WTC11 (cell line): ENCODE results near the gene BHLHE40.

Experiments used
- ATF3 ChIP-seq: sonication (generic); formaldehyde crosslinking; conservative IDR thresholded peaks from 2 replicates; pipeline ENCODE4 v1.8.1; 2022; ENCODE audit warnings: mild to moderate bottlenecking, missing genetic modification reagents
- E2F5 ChIP-seq: sonication (generic); formaldehyde crosslinking; IDR thresholded peaks from 2 replicates; pipeline ENCODE4 v1.8.1; 2022; ENCODE audit warnings: mild to moderate bottlenecking, moderate library complexity, missing genetic modification reagents
- FOXK1 ChIP-seq: sonication (generic); formaldehyde crosslinking; IDR thresholded peaks from 2 replicates; pipeline ENCODE4 v1.8.0; 2022; ENCODE audit warnings: mild to moderate bottlenecking, moderate library complexity, missing genetic modification reagents
- JUN ChIP-seq: sonication (generic); formaldehyde crosslinking; IDR thresholded peaks from 2 replicates; pipeline ENCODE4 v1.8.0; 2023; ENCODE audit warnings: mild to moderate bottlenecking, missing genetic modification reagents
- MLX ChIP-seq: sonication (generic); formaldehyde crosslinking; IDR thresholded peaks from 2 replicates; pipeline ENCODE4 v1.8.1; 2023; ENCODE audit warnings: mild to moderate bottlenecking, missing genetic modification reagents, moderate library complexity
- MXD4 ChIP-seq: fragments of 250-450 bp; sonication (Bioruptor Pico); IDR thresholded peaks from 2 replicates; pipeline ENCODE4 v1.8.0; 2021; ENCODE audit warnings: mild to moderate bottlenecking, moderate library complexity, borderline replicate concordance
- NR2C2 ChIP-seq: sonication (generic); formaldehyde crosslinking; IDR thresholded peaks from 2 replicates; pipeline ENCODE4 v1.8.0; 2022; ENCODE audit warnings: mild to moderate bottlenecking, missing genetic modification reagents
- SMAD3 ChIP-seq: sonication (generic); formaldehyde crosslinking; IDR thresholded peaks from 2 replicates; pipeline ENCODE4 v1.8.0; 2022; ENCODE audit warnings: missing genetic modification reagents, mild to moderate bottlenecking, borderline replicate concordance
- ZBTB21 ChIP-seq: sonication (generic); formaldehyde crosslinking; IDR thresholded peaks from 2 replicates; pipeline ENCODE4 v1.8.1; 2023; ENCODE audit warnings: mild to moderate bottlenecking, missing genetic modification reagents, borderline replicate concordance
- ZNF138 ChIP-seq: sonication (generic); formaldehyde crosslinking; conservative IDR thresholded peaks from 2 replicates; pipeline ENCODE4 v1.8.1; 2022; ENCODE audit warnings: mild to moderate bottlenecking, moderate library complexity, missing genetic modification reagents
- TF ChIP-seq, protein P1 (sequence below): fragments of 200-600 bp; IDR thresholded peaks from 2 replicates; pipeline ENCODE4 v1.8.0; 2022; ENCODE audit warnings: antibody characterized with exemption
- TF ChIP-seq, protein P2 (sequence below): fragments of 250-450 bp; sonication (Bioruptor Pico); IDR thresholded peaks from 2 replicates; pipeline ENCODE4 v2.1.2; 2022; ENCODE audit warnings: mild to moderate bottlenecking, moderate library complexity
- TF ChIP-seq, protein P3 (sequence below): sonication (generic); formaldehyde crosslinking; IDR thresholded peaks from 2 replicates; pipeline ENCODE4 v1.8.0; 2022; ENCODE audit warnings: mild to moderate bottlenecking, missing genetic modification reagents

- TF ChIP-seq, protein P1, sequence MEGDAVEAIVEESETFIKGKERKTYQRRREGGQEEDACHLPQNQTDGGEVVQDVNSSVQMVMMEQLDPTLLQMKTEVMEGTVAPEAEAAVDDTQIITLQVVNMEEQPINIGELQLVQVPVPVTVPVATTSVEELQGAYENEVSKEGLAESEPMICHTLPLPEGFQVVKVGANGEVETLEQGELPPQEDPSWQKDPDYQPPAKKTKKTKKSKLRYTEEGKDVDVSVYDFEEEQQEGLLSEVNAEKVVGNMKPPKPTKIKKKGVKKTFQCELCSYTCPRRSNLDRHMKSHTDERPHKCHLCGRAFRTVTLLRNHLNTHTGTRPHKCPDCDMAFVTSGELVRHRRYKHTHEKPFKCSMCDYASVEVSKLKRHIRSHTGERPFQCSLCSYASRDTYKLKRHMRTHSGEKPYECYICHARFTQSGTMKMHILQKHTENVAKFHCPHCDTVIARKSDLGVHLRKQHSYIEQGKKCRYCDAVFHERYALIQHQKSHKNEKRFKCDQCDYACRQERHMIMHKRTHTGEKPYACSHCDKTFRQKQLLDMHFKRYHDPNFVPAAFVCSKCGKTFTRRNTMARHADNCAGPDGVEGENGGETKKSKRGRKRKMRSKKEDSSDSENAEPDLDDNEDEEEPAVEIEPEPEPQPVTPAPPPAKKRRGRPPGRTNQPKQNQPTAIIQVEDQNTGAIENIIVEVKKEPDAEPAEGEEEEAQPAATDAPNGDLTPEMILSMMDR: no peak
- TF ChIP-seq ATF3 (CRISPR knock-in tag) (no peak), NR2C2 (CRISPR knock-in tag) (no peak), MXD4 (CRISPR knock-in tag) (no peak), MLX (CRISPR knock-in tag) (no peak), SMAD3 (CRISPR knock-in tag) (no peak), FOXK1 (CRISPR knock-in tag) (no peak), E2F5 (CRISPR knock-in tag) (no peak), JUN (CRISPR knock-in tag) (no peak), ZNF138 (no peak), ZBTB21 (CRISPR knock-in tag) (no peak)
- TF ChIP-seq, protein P2, sequence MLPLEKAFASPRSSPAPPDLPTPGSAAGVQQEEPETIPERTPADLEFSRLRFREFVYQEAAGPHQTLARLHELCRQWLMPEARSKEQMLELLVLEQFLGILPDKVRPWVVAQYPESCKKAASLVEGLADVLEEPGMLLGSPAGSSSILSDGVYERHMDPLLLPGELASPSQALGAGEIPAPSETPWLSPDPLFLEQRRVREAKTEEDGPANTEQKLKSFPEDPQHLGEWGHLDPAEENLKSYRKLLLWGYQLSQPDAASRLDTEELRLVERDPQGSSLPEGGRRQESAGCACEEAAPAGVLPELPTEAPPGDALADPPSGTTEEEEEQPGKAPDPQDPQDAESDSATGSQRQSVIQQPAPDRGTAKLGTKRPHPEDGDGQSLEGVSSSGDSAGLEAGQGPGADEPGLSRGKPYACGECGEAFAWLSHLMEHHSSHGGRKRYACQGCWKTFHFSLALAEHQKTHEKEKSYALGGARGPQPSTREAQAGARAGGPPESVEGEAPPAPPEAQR: no peak
- TF ChIP-seq, protein P3, sequence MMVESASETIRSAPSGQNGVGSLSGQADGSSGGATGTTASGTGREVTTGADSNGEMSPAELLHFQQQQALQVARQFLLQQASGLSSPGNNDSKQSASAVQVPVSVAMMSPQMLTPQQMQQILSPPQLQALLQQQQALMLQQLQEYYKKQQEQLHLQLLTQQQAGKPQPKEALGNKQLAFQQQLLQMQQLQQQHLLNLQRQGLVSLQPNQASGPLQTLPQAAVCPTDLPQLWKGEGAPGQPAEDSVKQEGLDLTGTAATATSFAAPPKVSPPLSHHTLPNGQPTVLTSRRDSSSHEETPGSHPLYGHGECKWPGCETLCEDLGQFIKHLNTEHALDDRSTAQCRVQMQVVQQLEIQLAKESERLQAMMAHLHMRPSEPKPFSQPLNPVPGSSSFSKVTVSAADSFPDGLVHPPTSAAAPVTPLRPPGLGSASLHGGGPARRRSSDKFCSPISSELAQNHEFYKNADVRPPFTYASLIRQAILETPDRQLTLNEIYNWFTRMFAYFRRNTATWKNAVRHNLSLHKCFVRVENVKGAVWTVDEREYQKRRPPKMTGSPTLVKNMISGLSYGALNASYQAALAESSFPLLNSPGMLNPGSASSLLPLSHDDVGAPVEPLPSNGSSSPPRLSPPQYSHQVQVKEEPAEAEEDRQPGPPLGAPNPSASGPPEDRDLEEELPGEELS (CRISPR knock-in tag): no peak
Observed at GRCh38 chr3:5006755-5007202, 27.5 kb downstream of the BHLHE40 start.
